Panc1 (cell line): Measurements from ENCODE around the gene PTPN23. TPM values are rescaled to one million over a fixed set of nuclear protein-coding genes. Genes with fewer than 3 reads are reported as not detected.
"Not testable (repeated sequence)": the region's sequence is repeated elsewhere in the genome, so short reads cannot be mapped to it uniquely, and the experiment has no call there.

ENCODE experiments used
- ATAC-seq: fragments of 200-7000 bp; cut with Tn5 transposase; 2 replicates; pipeline ENCODE4 v1.9.1; 2020; ENCODE audit warnings: mild to moderate bottlenecking, moderate library complexity
- BruUV-seq: library from RNA; stranded (reverse); fragments of 400-500 nt; replicated peaks from 2 replicates; lab custom pipeline; 2021; lab: Mats Ljungman, UMichigan
- CTCF ChIA-PET: fragments of 300-600 bp; sonication (Branson Sonifier 250); formaldehyde crosslinking; loops from one replicate; lab custom pipeline; 2022; ENCODE audit warnings: antibody characterized with exemption; lab: Charles Lee
- POLR2A ChIA-PET: fragments of 300-600 bp; sonication (Branson Sonifier 250); formaldehyde crosslinking; loops from one replicate; lab custom pipeline; 2022; ENCODE audit warnings: antibody characterized with exemption; lab: Charles Lee
- DNase-seq: peaks from one replicate; pipeline ENCODE4 v3.0.0-alpha.2; 2010; ENCODE audit warnings: low read depth, low spot score
- H3K27ac ChIP-seq: 2 replicates; pipeline ENCODE4 v1.5.1; 2011; ENCODE audit warnings: mild to moderate bottlenecking, low read length, inconsistent platforms
- H3K27me3 ChIP-seq: fragments of 200-500 bp; sonication (Bioruptor generic); 2 replicates; pipeline ENCODE4 v1.6.0; 2014; ENCODE audit warnings: low read length, inconsistent platforms; ENCODE audit not compliant: control insufficient read depth, insufficient read depth
- H3K36me3 ChIP-seq: fragments of 200-500 bp; sonication (Bioruptor generic); 2 replicates; pipeline ENCODE4 v1.5.1; 2014; ENCODE audit warnings: inconsistent platforms, mild to moderate bottlenecking, low read length, moderate library complexity; ENCODE audit not compliant: control insufficient read depth, insufficient read depth
- H3K4me1 ChIP-seq: 2 replicates; pipeline ENCODE4 v1.5.1; 2011; ENCODE audit warnings: inconsistent platforms, mild to moderate bottlenecking, low read length, moderate library complexity; ENCODE audit not compliant: control insufficient read depth, insufficient read depth
- H3K4me3 ChIP-seq, 2 experiments: 2 replicates each; pipeline ENCODE4 v1.5.1; 2011 to 2012; ENCODE audit warnings: low read depth in 2 of 2, low read length in 2 of 2, mild to moderate bottlenecking in 2 of 2, inconsistent platforms in 1 of 2, moderate library complexity in 1 of 2
- H3K9me3 ChIP-seq: fragments of 200-500 bp; sonication (Bioruptor generic); 2 replicates; pipeline ENCODE4 v1.5.1; 2014; ENCODE audit warnings: low read depth, mild to moderate bottlenecking, inconsistent platforms, low read length, moderate library complexity; ENCODE audit not compliant: control insufficient read depth, insufficient read depth
- POLR2AphosphoS5 ChIP-seq: IDR thresholded peaks from 2 replicates; pipeline ENCODE4 v1.6.1; 2012; ENCODE audit warnings: mild to moderate bottlenecking, low read depth, low read length, moderate library complexity
- SIN3A ChIP-seq: IDR thresholded peaks from 2 replicates; pipeline ENCODE4 v1.6.1; 2012; ENCODE audit warnings: low read depth, mild to moderate bottlenecking, low read length, moderate library complexity, borderline replicate concordance; ENCODE audit not compliant: insufficient read depth
- TCF7L2 ChIP-seq: IDR thresholded peaks from 2 replicates; pipeline ENCODE4 v1.6.1; 2011; ENCODE audit warnings: mild to moderate bottlenecking, low read depth, low read length, inconsistent platforms
- in situ Hi-C: cut with HindIII; loops from 2 replicates; pipeline ENCODE4 v1.10.0; 2016; ENCODE audit warnings: low sequenced_read_pairs, low pct_unique_long_range_greater_than_20kb
- intact Hi-C: fragments of 100-400 bp; cut with micrococcal nuclease; formaldehyde crosslinking; loops from one replicate; pipeline ENCODE4 v1.10.0; 2022; ENCODE audit not compliant: unreplicated experiment
- total RNA-seq: library from RNA; stranded (reverse); gene quantifications from one replicate; pipeline ENCODE4 v1.2.1, GENCODE V29; 2021; ENCODE audit not compliant: unreplicated experiment
- TF ChIP-seq, protein P1 (sequence below): fragments of 450-650 bp; IDR thresholded peaks from 2 replicates; pipeline ENCODE4 v1.5.1; 2017; ENCODE audit warnings: mild to moderate bottlenecking
- TF ChIP-seq, protein P2 (sequence below), 2 experiments: IDR thresholded peaks; 2 replicates each; pipeline ENCODE4 v1.6.1; 2011 to 2012; ENCODE audit warnings: low read depth in 2 of 2, control low read depth in 1 of 2, low read length in 1 of 2, mild to moderate bottlenecking in 1 of 2, moderate library complexity in 1 of 2; ENCODE audit not compliant: insufficient read depth in 1 of 2

Gene PTPN23
- total RNA-seq, 1 experiment from 2014 or later = 35.7 TPM

DNA sequence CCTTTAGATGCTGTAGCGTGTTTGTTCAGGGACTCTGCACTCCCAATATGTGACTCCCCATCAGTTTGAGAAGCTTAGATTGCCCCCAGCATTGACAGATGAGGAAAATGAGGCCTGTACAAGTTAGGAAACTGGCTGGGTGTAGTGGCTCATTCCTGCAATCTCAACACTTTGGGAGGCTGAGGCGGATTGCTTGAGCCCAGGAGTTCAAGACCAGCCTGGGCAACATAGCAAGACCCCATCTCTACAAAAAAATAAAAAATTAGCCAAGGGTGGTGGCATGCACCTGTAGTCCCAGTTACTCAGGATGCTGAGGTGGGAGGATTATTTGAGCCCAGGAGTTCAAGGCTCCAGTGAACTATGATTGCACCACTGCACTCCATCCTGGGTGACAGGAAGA lies 14.0 kb upstream of the PTPN23 start:
- Histone ChIP-seq H3K4me3 (no peak overlapping the region), H3K36me3 (no peaks in the 10 kb centered on the region), H3K9me3 (no peaks in the 10 kb centered on the region), H3K27me3 (no peaks in the 10 kb centered on the region), H3K4me1 (no peaks in the 10 kb centered on the region), H3K27ac (no peak overlapping the region)
- intact Hi-C loops (no loop called here), in situ Hi-C loops (no loop called here)
- ATAC-seq = no peak
- ChIA-PET CTCF (no interaction called here), POLR2A (no interaction called here)
- no TSS peak for BruUV-seq
- no peak for DNase-seq
- no peak for TF ChIP-seq SIN3A
- no peak for TF ChIP-seq POLR2AphosphoS5
- TF ChIP-seq, protein P1, sequence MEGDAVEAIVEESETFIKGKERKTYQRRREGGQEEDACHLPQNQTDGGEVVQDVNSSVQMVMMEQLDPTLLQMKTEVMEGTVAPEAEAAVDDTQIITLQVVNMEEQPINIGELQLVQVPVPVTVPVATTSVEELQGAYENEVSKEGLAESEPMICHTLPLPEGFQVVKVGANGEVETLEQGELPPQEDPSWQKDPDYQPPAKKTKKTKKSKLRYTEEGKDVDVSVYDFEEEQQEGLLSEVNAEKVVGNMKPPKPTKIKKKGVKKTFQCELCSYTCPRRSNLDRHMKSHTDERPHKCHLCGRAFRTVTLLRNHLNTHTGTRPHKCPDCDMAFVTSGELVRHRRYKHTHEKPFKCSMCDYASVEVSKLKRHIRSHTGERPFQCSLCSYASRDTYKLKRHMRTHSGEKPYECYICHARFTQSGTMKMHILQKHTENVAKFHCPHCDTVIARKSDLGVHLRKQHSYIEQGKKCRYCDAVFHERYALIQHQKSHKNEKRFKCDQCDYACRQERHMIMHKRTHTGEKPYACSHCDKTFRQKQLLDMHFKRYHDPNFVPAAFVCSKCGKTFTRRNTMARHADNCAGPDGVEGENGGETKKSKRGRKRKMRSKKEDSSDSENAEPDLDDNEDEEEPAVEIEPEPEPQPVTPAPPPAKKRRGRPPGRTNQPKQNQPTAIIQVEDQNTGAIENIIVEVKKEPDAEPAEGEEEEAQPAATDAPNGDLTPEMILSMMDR = no peak
- no peak for TF ChIP-seq TCF7L2
- TF ChIP-seq, protein P2, sequence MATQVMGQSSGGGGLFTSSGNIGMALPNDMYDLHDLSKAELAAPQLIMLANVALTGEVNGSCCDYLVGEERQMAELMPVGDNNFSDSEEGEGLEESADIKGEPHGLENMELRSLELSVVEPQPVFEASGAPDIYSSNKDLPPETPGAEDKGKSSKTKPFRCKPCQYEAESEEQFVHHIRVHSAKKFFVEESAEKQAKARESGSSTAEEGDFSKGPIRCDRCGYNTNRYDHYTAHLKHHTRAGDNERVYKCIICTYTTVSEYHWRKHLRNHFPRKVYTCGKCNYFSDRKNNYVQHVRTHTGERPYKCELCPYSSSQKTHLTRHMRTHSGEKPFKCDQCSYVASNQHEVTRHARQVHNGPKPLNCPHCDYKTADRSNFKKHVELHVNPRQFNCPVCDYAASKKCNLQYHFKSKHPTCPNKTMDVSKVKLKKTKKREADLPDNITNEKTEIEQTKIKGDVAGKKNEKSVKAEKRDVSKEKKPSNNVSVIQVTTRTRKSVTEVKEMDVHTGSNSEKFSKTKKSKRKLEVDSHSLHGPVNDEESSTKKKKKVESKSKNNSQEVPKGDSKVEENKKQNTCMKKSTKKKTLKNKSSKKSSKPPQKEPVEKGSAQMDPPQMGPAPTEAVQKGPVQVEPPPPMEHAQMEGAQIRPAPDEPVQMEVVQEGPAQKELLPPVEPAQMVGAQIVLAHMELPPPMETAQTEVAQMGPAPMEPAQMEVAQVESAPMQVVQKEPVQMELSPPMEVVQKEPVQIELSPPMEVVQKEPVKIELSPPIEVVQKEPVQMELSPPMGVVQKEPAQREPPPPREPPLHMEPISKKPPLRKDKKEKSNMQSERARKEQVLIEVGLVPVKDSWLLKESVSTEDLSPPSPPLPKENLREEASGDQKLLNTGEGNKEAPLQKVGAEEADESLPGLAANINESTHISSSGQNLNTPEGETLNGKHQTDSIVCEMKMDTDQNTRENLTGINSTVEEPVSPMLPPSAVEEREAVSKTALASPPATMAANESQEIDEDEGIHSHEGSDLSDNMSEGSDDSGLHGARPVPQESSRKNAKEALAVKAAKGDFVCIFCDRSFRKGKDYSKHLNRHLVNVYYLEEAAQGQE (IDR thresholded peaks at IDR 0.05; ENCODE audit: insufficient read depth in 1 of 2, low read depth in 2 of 2, low read length in 1 of 2) = no peak

DNA sequence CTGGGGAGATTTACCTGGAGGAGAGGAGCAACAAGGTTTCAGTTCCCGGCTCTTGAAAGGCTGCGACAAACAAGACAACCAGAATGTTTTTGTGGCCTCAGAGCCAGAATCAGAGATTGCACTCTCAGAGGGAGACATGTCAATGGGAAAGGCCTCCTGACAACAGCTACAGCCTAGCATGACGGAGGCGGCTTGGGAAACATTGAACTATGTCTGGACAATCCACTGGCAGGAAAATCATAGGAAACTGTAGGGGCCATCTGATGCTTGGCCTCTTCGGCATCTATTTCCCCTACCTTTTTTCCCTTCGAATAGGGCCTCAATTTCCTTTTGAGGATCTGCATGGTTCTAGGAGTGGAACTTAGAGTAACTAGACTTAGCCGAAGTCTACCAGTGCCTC lies 13.2 kb upstream of the PTPN23 start:
- no peak for ATAC-seq
- H3K36me3 ChIP-seq = no peaks in the 10 kb centered on the region
- BruUV-seq = no TSS peak
- no peaks in the 10 kb centered on the region for H3K4me1 ChIP-seq
- POLR2A ChIA-PET = no interaction called here
- no peaks in the 10 kb centered on the region for H3K9me3 ChIP-seq
- intact Hi-C loops (no loop called here), in situ Hi-C loops (no loop called here)
- CTCF ChIA-PET = no interaction called here
- no peak for DNase-seq
- H3K4me3 ChIP-seq = no peak overlapping the region
- no peaks in the 10 kb centered on the region for H3K27me3 ChIP-seq
- H3K27ac ChIP-seq = no peak overlapping the region
- TF ChIP-seq, protein P2 (IDR thresholded peaks at IDR 0.05; ENCODE audit: insufficient read depth in 1 of 2, low read depth in 2 of 2, low read length in 1 of 2) = no peak
- no peak for TF ChIP-seq POLR2AphosphoS5
- no peak for TF ChIP-seq TCF7L2
- TF ChIP-seq, protein P1 = no peak
- TF ChIP-seq SIN3A = no peak

DNA sequence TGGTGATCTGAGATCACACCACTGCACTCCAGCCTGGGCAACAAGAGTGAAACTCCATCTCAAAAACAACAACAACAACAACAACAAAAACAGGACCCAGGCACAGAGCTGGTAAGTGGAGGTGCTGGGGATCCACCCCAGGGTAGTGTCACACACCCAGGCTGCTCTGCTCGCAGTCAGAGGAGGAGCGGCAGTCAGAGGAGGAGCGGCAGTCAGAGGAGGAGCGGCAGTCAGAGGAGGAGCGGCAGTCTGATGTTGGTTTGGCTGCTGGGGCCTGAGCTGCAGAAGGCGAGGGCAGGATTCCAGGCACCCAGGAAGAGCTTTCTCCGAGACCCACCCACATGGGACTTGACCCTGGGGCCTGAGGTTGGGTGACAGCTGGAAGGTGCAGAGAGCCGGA lies 10.8 kb upstream of the PTPN23 start:
- H3K36me3 ChIP-seq, in situ Hi-C loops, H3K27me3 ChIP-seq, H3K4me3 ChIP-seq, CTCF ChIA-PET, H3K4me1 ChIP-seq, BruUV-seq, DNase-seq, H3K27ac ChIP-seq, ATAC-seq, H3K9me3 ChIP-seq, intact Hi-C loops, POLR2A ChIA-PET: not testable (repeated sequence)
